ENCODE data around the gene CPLANE2. TPM values are rescaled to one million over a fixed set of nuclear protein-coding genes. Genes with fewer than 3 reads are reported as not detected.
A peak's percentile ranks its signal among the peaks of the same experiment; 100 is the strongest.

The CPLANE2 gene
- total and polyA plus RNA-seq, 2 of the 4 experiments (the other 2 are of a cell fraction): 3.2 to 5.8 TPM

- no peak overlapping the region for H4K5ac ChIP-seq (ENCODE audit: low read depth, low read length)
- peak overlapping the region; percentile 35 for H2AK9ac ChIP-seq (replicated peaks; ENCODE audit: low read depth, low read length, poor library complexity)
- no peaks in the 10 kb centered on the region for H3K27me3 ChIP-seq (ENCODE audit: control insufficient read depth, insufficient read depth, low read length)
- no peaks in the 10 kb centered on the region for H3K36me3 ChIP-seq (ENCODE audit: control insufficient read depth, insufficient read depth, low read length)
- BruUV-seq (replicated peaks): no TSS peak
- 73% methylated on average over 5 of the region's 13 CpGs; no CpG with 5 or more reads in 1 of the 2 experiments for WGBS, 2 experiments (ENCODE audit: extremely low coverage in 2 of 2, insufficient read length in 1 of 2)
- H3K9me1 ChIP-seq (ENCODE audit: insufficient read depth, low read length): peaks cover 5% of the 10 kb centered on the region
- dilution Hi-C loops (cut with HindIII; ENCODE audit: low sequenced_read_pairs, unreplicated experiment) (no loop called here), intact Hi-C loops (cut with micrococcal nuclease) (loop anchor here (5.0 kb wide), 1 partner anchor 386 kb away; no protein-coding TSS in a partner anchor), in situ Hi-C loops (cut with MboI; ENCODE audit: low sequenced_read_pairs) (loop anchor here (5.0 to 25.0 kb wide), 2 partner anchors 106 to 396 kb away; no protein-coding TSS in a partner anchor)
- no peaks in the 10 kb centered on the region for H4K20me1 ChIP-seq (ENCODE audit: insufficient read depth, low read length)
- H2AFZ ChIP-seq (replicated peaks; ENCODE audit: low read length, poor library complexity): no peak overlapping the region
- POLR2A ChIA-PET (ENCODE audit: unreplicated experiment): no interaction called here
- H2BK15ac ChIP-seq (ENCODE audit: low read depth, low read length): peak overlapping the region; percentile 72; the same call in 2 of the 3 replicates
- H3K79me1 ChIP-seq (ENCODE audit: low read depth in 1 of 2, low read length in 2 of 2): peaks cover 5 to 20% of the 10 kb centered on the region in 2 experiments; a peak in 3 of 4 replicates
- no peak overlapping the region for H2BK5ac ChIP-seq (ENCODE audit: low read depth, low read length, poor library complexity, severe bottlenecking)
- DNase-seq (peak; percentile 78), ATAC-seq (ENCODE audit: low read depth) (no peak)
- H2BK20ac ChIP-seq (ENCODE audit: low read depth, low read length): peak overlapping the region; percentile 67
- peak overlapping the region; percentile 62; the same call in 1 of the 2 replicates for H2AK5ac ChIP-seq (ENCODE audit: low read depth, low read length)
- H3K27ac ChIP-seq (ENCODE audit: insufficient read depth, low read length): no peak overlapping the region
- peaks cover 19% of the 10 kb centered on the region for H3K4me1 ChIP-seq (ENCODE audit: control insufficient read depth, insufficient read depth, low read length)
- H3K56ac ChIP-seq (ENCODE audit: extremely low read depth, insufficient read depth, low read length): no peak overlapping the region
- H4K91ac ChIP-seq (ENCODE audit: insufficient read depth, low read depth, low read length): no peak overlapping the region
- no peaks in the 10 kb centered on the region for H3K9me3 ChIP-seq (ENCODE audit: control insufficient read depth, insufficient read depth, low read length)
- peak overlapping the region; percentile 60 for H2BK120ac ChIP-seq (ENCODE audit: low read depth, low read length)
- H3K4me2 ChIP-seq (ENCODE audit: low read depth, low read length): no peak overlapping the region
- H3K4ac ChIP-seq (ENCODE audit: low read depth, low read length): peak overlapping the region; percentile 49
- H3K4me3 ChIP-seq (ENCODE audit: insufficient read depth, low read depth, low read length): no peak overlapping the region
- peak overlapping the region in 1 of 2 experiments; percentile 9; a peak in 2 of 4 replicates for H4K8ac ChIP-seq (ENCODE audit: low read depth in 2 of 2, low read length in 2 of 2)
- TF ChIP-seq BHLHE40 (IDR thresholded peaks at IDR 0.05; ENCODE audit: low read depth, low read length): no peak
- peak; percentile 77 for TF ChIP-seq CEBPB (IDR thresholded peaks at IDR 0.05; ENCODE audit: low read depth, low read length)
- TF ChIP-seq, protein P1, sequence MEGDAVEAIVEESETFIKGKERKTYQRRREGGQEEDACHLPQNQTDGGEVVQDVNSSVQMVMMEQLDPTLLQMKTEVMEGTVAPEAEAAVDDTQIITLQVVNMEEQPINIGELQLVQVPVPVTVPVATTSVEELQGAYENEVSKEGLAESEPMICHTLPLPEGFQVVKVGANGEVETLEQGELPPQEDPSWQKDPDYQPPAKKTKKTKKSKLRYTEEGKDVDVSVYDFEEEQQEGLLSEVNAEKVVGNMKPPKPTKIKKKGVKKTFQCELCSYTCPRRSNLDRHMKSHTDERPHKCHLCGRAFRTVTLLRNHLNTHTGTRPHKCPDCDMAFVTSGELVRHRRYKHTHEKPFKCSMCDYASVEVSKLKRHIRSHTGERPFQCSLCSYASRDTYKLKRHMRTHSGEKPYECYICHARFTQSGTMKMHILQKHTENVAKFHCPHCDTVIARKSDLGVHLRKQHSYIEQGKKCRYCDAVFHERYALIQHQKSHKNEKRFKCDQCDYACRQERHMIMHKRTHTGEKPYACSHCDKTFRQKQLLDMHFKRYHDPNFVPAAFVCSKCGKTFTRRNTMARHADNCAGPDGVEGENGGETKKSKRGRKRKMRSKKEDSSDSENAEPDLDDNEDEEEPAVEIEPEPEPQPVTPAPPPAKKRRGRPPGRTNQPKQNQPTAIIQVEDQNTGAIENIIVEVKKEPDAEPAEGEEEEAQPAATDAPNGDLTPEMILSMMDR (conservative IDR thresholded peaks at IDR 0.05; ENCODE audit: low read depth, low read length): no peak
- TF ChIP-seq USF2 (IDR thresholded peaks at IDR 0.05; ENCODE audit: low read depth, low read length): no peak
- no peak for TF ChIP-seq SMC3 (IDR thresholded peaks at IDR 0.05; ENCODE audit: low read depth, low read length)
- H3K23ac ChIP-seq (ENCODE audit: low read depth, low read length): no peak overlapping the region
- no peak overlapping the region for H3K9ac ChIP-seq (ENCODE audit: low read depth, low read length)
- CTCF ChIA-PET: interaction anchor here (1.0 kb wide), 1 partner anchor 103 kb away, joined by 5 read pairs; no protein-coding TSS in a partner anchor
- H3K14ac ChIP-seq (replicated peaks; ENCODE audit: low read depth, low read length): no peak overlapping the region
- no peak overlapping the region for H3K18ac ChIP-seq (ENCODE audit: low read depth, low read length)
Observed at GRCh38 chr1:16183179-16183578, 53.8 kb downstream of the CPLANE2 start.

All from IMR-90 (cell line).